Liver (tissue), 9 donors: Measurements from ENCODE around the gene GATB. TPM values are rescaled to one million over a fixed set of nuclear protein-coding genes. Genes with fewer than 3 reads are reported as not detected.

Experiments
- DNase-seq: peaks from one replicate; pipeline ENCODE4 v3.0.0-alpha.2; 2017; ENCODE audit warnings: low spot score
- H3K27ac ChIP-seq, 2 donors: one replicate each; pipeline ENCODE4 v1.7.0; 2013; ENCODE audit warnings: inconsistent platforms in 2 of 2, low read length in 2 of 2, control low read depth in 1 of 2, low read depth in 1 of 2, mild to moderate bottlenecking in 1 of 2
- H3K27me3 ChIP-seq, 4 donors: one replicate each; pipeline versions ENCODE4 v1.6.1 to v1.7.0; 2013; ENCODE audit warnings: low read length in 3 of 4, inconsistent platforms in 1 of 4, mild to moderate bottlenecking in 1 of 4, moderate library complexity in 1 of 4; ENCODE audit not compliant: control insufficient read depth in 4 of 4, insufficient read depth in 4 of 4
- H3K36me3 ChIP-seq, 4 donors: one replicate each; pipeline versions ENCODE4 v1.6.1 to v1.7.0; 2013; ENCODE audit warnings: low read length in 3 of 4, mild to moderate bottlenecking in 3 of 4, low read depth in 1 of 4, moderate library complexity in 1 of 4; ENCODE audit not compliant: control insufficient read depth in 4 of 4, insufficient read depth in 3 of 4
- H3K4me1 ChIP-seq, 4 donors: one replicate each; pipeline versions ENCODE4 v1.6.1 to v1.7.0; 2013; ENCODE audit warnings: low read length in 3 of 4, mild to moderate bottlenecking in 3 of 4, moderate library complexity in 1 of 4; ENCODE audit not compliant: control insufficient read depth in 4 of 4, insufficient read depth in 4 of 4
- H3K4me3 ChIP-seq, 3 donors: one replicate each; pipeline versions ENCODE4 v1.6.1 to v1.7.0; 2013; ENCODE audit warnings: low read length in 3 of 3, control low read depth in 1 of 3, low read depth in 1 of 3, mild to moderate bottlenecking in 1 of 3
- H3K9ac ChIP-seq, 2 donors: one replicate each; pipeline ENCODE4 v1.7.0; 2013; ENCODE audit warnings: low read length in 2 of 2, mild to moderate bottlenecking in 2 of 2, moderate library complexity in 2 of 2, control low read depth in 1 of 2, low read depth in 1 of 2
- H3K9me3 ChIP-seq, 4 donors: one replicate each; pipeline versions ENCODE4 v1.6.1 to v1.7.0; 2013; ENCODE audit warnings: low read length in 3 of 4; ENCODE audit not compliant: control insufficient read depth in 4 of 4
- FOXA1 ChIP-seq: IDR thresholded peaks from 2 replicates; pipeline ENCODE4 v1.6.1; 2016; ENCODE audit warnings: antibody characterized with exemption
- FOXA2 ChIP-seq: IDR thresholded peaks from 2 replicates; pipeline ENCODE4 v1.6.1; 2016; ENCODE audit warnings: antibody characterized with exemption
- HNF4G ChIP-seq: IDR thresholded peaks from 2 replicates; pipeline ENCODE4 v1.6.1; 2016; ENCODE audit warnings: antibody characterized with exemption
- MAX ChIP-seq: IDR thresholded peaks from 2 replicates; pipeline ENCODE4 v1.6.1; 2016; ENCODE audit warnings: antibody characterized with exemption
- NR2F2 ChIP-seq: IDR thresholded peaks from 2 replicates; pipeline ENCODE4 v1.6.1; 2016; ENCODE audit warnings: antibody characterized with exemption
- REST ChIP-seq: IDR thresholded peaks from 2 replicates; pipeline ENCODE4 v1.6.1; 2016; ENCODE audit warnings: antibody characterized with exemption, mild to moderate bottlenecking
- YY1 ChIP-seq: IDR thresholded peaks from 2 replicates; pipeline ENCODE4 v1.6.1; 2016; ENCODE audit warnings: antibody characterized with exemption, mild to moderate bottlenecking
- ZBTB33 ChIP-seq: IDR thresholded peaks from 2 replicates; pipeline ENCODE4 v1.6.1; 2016; ENCODE audit warnings: antibody characterized with exemption
- WGBS: extraction: QIAGEN DNeasy Blood & Tissue Kit; methylation state at CpG from one replicate; pipeline ENCODE4 v1.1.7; 2013; 5-methylcytosine and 5-hydroxymethylcytosine counted together
- polyA plus RNA-seq, 2 donors: library from polyadenylated mRNA; stranded (reverse) in 1 of 2; unstranded in 1 of 2; fragments of 200-250 nt in 1 of 2; fragments of >200 nt in 1 of 2; fragmentation: Nextera tagmentation in 1 of 2; extraction: Ambion mirVana in 1 of 2; gene quantifications; one replicate each; pipeline versions ENCODE4 v1.2.1 to v1.2.3, GENCODE V29; 2013 to 2015
- total RNA-seq, 2 donors: library from RNA; depleted of rRNA; stranded (reverse); fragments of >200 nt; gene quantifications; one replicate each; pipeline ENCODE4 v1.2.3, GENCODE V29; 2014
- donor health status: healthy.
- donor health status: healthy.
- donor health status: healthy.
- donor health status: healthy.
- donor health status: healthy.

Gene GATB
- total and polyA plus RNA-seq, 4 donors: 10.4 to 17.3 (median 12.5) TPM

GRCh38 chr4:151716324-151716723, 44.5 kb downstream of the GATB start:
- peaks cover 2 to 13% (median 8%) of the 10 kb centered on the region in 4 donors for H3K36me3 ChIP-seq
- no peak overlapping the region for H3K27ac ChIP-seq
- 86% methylated on average over 5 of the region's 5 CpGs for WGBS
- H3K4me3 ChIP-seq: no peak overlapping the region
- no peak overlapping the region for H3K9ac ChIP-seq
- H3K27me3 ChIP-seq: no peaks in the 10 kb centered on the region
- DNase-seq: no peak
- TF ChIP-seq NR2F2 (no peak), MAX (no peak)
- no peaks in the 10 kb centered on the region for H3K4me1 ChIP-seq
- no peaks in the 10 kb centered on the region for H3K9me3 ChIP-seq

GRCh38 chr4:151715881-151716280, 44.9 kb downstream of the GATB start:
- Histone ChIP-seq H3K27ac (no peak overlapping the region), H3K4me1 (no peaks in the 10 kb centered on the region), H3K9me3 (no peaks in the 10 kb centered on the region), H3K27me3 (no peaks in the 10 kb centered on the region), H3K36me3 (peaks cover 2 to 13% (median 8%) of the 10 kb centered on the region in 4 donors), H3K9ac (no peak overlapping the region), H3K4me3 (no peak overlapping the region)
- TF ChIP-seq HNF4G (no peak), FOXA2 (no peak), FOXA1 (no peak), NR2F2 (no peak), ZBTB33 (no peak)
- WGBS: 94% methylated on average over 3 of the region's 3 CpGs
- DNase-seq: no peak

GRCh38 chr4:151712777-151713176, 48.0 kb downstream of the GATB start:
- TF ChIP-seq FOXA2 (no peak), REST (no peak), ZBTB33 (no peak), YY1 (no peak)
- Histone ChIP-seq H3K27ac (no peak overlapping the region), H3K9me3 (no peaks in the 10 kb centered on the region), H3K9ac (no peak overlapping the region), H3K36me3 (peaks cover 3 to 14% (median 8%) of the 10 kb centered on the region in 4 donors), H3K27me3 (no peaks in the 10 kb centered on the region), H3K4me1 (no peaks in the 10 kb centered on the region), H3K4me3 (no peak overlapping the region)
- no peak for DNase-seq
- WGBS: 94% methylated on average over 4 of the region's 4 CpGs
